Endothelial cell (in vitro differentiated cells): ENCODE data around the gene UNK. TPM values are rescaled to one million over a fixed set of nuclear protein-coding genes. Genes with fewer than 3 reads are reported as not detected.

Source experiments
- DNase-seq: peaks from one replicate; pipeline ENCODE4 v3.0.0; 2021; ENCODE audit warnings: low spot score
- H3K27ac Mint-ChIP-seq: one replicate; pipeline ENCODE4 v1.8.0; 2021; ENCODE audit warnings: mixed read lengths, inconsistent platforms; ENCODE audit not compliant: unreplicated experiment
- H3K27me3 Mint-ChIP-seq: one replicate; pipeline ENCODE4 v1.8.0; 2021; ENCODE audit warnings: mild to moderate bottlenecking, moderate library complexity, mixed read lengths, inconsistent platforms; ENCODE audit not compliant: unreplicated experiment
- H3K36me3 Mint-ChIP-seq: one replicate; pipeline ENCODE4 v1.8.0; 2021; ENCODE audit warnings: mild to moderate bottlenecking, low read depth, mixed read lengths, inconsistent platforms; ENCODE audit not compliant: unreplicated experiment
- H3K4me1 Mint-ChIP-seq: one replicate; pipeline ENCODE4 v1.8.0; 2021; ENCODE audit warnings: mild to moderate bottlenecking, mixed read lengths, inconsistent platforms; ENCODE audit not compliant: unreplicated experiment
- H3K4me3 Mint-ChIP-seq: one replicate; pipeline ENCODE4 v1.8.0; 2021; ENCODE audit warnings: mild to moderate bottlenecking, mixed read lengths, inconsistent platforms; ENCODE audit not compliant: unreplicated experiment
- H3K9me3 Mint-ChIP-seq: one replicate; pipeline ENCODE4 v1.8.0; 2021; ENCODE audit warnings: mixed read lengths, inconsistent platforms; ENCODE audit not compliant: unreplicated experiment
- total RNA-seq: library from RNA; stranded (reverse); fragmentation: NEBNext Ultra II Directional; extraction: Animal tissue kit (Norgen Biotek cat#: 25700); gene quantifications from one replicate; pipeline ENCODE4 v1.2.1, GENCODE V29; 2021; ENCODE audit not compliant: unreplicated experiment
- TF ChIP-seq, protein P1 (sequence below): fragments of 200-600 bp; sonication (generic); IDR thresholded peaks from one replicate; pipeline ENCODE4 v1.5.0; 2021; ENCODE audit warnings: antibody characterized with exemption; ENCODE audit not compliant: unreplicated experiment

UNK gene
- total RNA-seq, 1 donor from 2014 or later, result 28.8 TPM

DNA sequence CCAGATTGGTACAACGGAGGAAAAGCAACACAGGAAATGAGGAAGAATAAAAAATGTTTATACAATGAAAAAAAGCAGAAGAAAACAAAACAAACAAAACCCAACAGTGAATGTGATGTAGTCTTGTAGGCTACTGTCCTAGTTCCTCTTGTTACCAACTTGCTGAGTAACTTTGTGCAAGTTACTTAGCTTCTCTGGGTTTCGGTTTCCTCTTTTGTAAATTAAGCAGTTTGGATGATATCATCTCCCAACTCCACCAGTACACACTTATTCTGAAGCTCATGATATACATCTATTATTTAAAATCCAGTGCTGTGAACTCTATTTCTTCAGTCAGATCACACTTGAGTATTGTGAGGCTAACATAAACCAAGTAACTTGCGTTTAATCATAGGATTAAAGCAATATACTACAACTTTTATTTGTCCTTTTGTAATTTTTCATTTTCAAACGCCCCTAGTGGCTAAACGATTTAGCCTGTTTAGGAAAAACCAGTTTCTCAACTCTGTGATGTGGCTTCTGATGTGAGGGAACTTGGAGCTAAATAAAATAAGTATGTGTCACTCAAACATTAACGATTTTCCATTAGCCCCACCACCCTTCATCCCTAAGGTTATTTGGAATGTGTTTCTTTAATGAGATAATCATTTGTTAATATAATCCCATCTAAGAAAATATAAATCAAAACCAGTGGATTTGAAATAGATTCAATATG is 1.4 kb upstream of the UNK start:
- no peak for DNase-seq
- Mint-ChIP-seq H3K27ac (peak overlapping the region; percentile 53), H3K4me1 (peaks cover 23% of the 10 kb centered on the region), H3K36me3 (peaks cover 13% of the 10 kb centered on the region), H3K27me3 (peaks cover 9% of the 10 kb centered on the region), H3K4me3 (peak overlapping the region; percentile 56), H3K9me3 (no peaks in the 10 kb centered on the region)
- TF ChIP-seq, protein P1, sequence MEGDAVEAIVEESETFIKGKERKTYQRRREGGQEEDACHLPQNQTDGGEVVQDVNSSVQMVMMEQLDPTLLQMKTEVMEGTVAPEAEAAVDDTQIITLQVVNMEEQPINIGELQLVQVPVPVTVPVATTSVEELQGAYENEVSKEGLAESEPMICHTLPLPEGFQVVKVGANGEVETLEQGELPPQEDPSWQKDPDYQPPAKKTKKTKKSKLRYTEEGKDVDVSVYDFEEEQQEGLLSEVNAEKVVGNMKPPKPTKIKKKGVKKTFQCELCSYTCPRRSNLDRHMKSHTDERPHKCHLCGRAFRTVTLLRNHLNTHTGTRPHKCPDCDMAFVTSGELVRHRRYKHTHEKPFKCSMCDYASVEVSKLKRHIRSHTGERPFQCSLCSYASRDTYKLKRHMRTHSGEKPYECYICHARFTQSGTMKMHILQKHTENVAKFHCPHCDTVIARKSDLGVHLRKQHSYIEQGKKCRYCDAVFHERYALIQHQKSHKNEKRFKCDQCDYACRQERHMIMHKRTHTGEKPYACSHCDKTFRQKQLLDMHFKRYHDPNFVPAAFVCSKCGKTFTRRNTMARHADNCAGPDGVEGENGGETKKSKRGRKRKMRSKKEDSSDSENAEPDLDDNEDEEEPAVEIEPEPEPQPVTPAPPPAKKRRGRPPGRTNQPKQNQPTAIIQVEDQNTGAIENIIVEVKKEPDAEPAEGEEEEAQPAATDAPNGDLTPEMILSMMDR, result peak; percentile 78

DNA sequence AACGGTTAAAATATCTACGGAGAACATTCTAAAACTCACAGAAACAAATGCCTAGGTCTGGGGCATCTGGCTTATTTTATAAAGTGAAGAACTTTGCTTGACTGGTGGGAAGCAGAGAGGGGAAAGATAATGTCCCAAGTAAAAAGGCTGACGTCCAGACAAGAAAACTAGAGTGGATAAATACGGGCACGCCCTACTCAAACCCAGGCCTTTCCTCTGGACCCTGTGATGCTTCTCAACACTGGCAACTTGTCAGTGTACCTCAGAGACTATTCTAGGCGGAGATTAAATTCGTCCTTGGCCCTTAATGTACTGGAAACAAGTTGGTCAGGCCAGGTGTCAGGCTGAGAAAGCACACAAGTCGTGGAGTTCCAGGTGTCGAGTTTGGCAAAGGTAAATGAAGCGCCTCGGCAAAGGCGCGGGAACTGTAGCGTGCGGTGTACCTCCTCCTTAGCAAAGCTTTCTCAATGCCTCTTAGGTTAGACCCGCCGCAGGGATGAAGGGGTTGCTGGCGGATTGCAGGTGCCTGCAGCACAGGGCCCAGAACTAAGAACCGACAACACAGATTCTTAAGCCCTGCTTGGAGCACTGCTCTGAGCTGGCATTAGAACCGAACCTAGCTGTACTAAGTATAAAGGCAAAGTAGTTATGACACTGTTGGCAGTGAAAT is 668 bp upstream of the UNK start:
- H3K4me3 Mint-ChIP-seq, result peak overlapping the region; percentile 88
- peaks cover 5% of the 10 kb centered on the region for H3K36me3 Mint-ChIP-seq
- H3K27ac Mint-ChIP-seq, result peak overlapping the region; percentile 53
- TF ChIP-seq, protein P1, result no peak
- peaks cover 22% of the 10 kb centered on the region for H3K4me1 Mint-ChIP-seq
- no peaks in the 10 kb centered on the region for H3K9me3 Mint-ChIP-seq
- no peak for DNase-seq
- peaks cover 9% of the 10 kb centered on the region for H3K27me3 Mint-ChIP-seq

DNA sequence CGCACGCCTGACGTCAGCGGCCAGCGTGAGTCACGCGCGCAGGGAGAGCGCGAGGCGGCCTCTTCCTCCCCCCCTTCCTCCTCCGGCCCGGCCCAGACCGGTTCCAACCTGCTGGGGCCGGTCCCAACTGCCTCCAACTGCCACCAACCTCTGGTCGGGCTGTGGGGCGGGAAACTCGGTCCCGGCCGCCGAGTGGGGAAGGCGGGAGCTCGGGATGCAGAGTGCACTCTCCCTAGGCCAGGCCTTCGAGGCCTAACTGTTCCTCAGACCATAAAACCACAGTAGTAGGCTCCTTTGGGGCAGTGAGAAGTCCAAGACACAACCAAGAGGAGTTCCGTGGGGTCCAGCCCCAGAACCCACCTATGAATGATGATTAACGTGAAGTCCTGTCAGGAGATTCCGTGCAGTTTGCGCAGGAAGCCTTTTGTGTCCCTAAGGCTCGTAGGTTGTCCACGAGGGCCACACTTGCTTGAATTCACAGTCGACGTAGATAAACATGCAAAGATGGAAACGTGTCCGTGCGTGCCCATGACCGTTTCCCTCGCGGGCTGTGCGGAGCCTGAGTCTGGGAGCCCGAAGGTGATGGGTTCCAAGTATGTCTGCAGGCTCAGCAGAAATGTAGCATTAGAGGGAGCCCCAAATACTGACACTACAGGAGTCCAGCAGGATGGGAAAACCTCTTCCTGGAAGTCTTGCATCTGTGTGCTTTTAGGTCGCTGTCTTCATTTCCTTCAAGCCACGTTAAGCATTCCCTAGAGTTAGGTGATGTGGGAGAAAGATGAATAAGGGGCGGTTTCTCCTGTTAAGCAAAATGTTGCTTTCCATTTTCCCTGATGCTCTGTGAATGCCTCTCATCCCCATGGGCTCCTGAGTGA is 647 bp downstream of the UNK start:
- peak overlapping the region; percentile 99 for H3K27ac Mint-ChIP-seq
- no peaks in the 10 kb centered on the region for H3K36me3 Mint-ChIP-seq
- H3K27me3 Mint-ChIP-seq, result peaks cover 4% of the 10 kb centered on the region
- TF ChIP-seq, protein P1, result no peak
- peaks cover 19% of the 10 kb centered on the region for H3K4me1 Mint-ChIP-seq
- peak overlapping the region; percentile 89 for H3K4me3 Mint-ChIP-seq
- peak; percentile 86 for DNase-seq
- H3K9me3 Mint-ChIP-seq, result no peaks in the 10 kb centered on the region

DNA sequence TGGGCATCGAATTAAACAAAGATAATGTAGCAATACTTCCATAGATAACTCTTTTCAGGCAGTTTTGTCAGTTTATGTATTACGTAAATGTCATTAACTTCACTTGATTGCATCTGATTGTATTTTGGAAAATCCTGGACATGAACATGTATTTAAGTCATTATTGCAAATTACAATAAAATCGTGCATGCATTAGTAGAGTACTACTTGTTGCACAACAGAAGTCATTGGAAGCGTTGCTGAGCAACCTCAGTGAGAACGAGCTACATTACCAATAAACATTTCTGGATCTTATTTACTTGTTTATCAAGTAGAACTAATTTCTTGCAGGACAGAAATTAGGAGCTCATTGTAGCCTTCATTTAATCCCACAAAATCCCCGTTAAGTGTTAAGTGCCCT is 6.6 kb downstream of the UNK start:
- TF ChIP-seq, protein P1, result no peak
- H3K27ac Mint-ChIP-seq, result no peak overlapping the region
- DNase-seq, result no peak
- peaks cover 2% of the 10 kb centered on the region for H3K27me3 Mint-ChIP-seq
- H3K36me3 Mint-ChIP-seq, result peaks cover 10% of the 10 kb centered on the region
- no peaks in the 10 kb centered on the region for H3K9me3 Mint-ChIP-seq
- H3K4me3 Mint-ChIP-seq, result no peak overlapping the region
- H3K4me1 Mint-ChIP-seq, result peaks cover 2% of the 10 kb centered on the region
